T-helper 1 cell treated with Interleukin-12 subunit alpha and Interleukin-12 subunit beta and Interleukin-4 antibody, amounts not matched to agents 30 ng/mL and 1 ng/mL, for 36 hours (primary cell): ENCODE results near the gene CADM1. TPM values are rescaled to one million over a fixed set of nuclear protein-coding genes. Genes with fewer than 3 reads are reported as not detected.

Experiments used
- intact Hi-C: fragments of 100-400 bp; cut with micrococcal nuclease; formaldehyde crosslinking; loops from one replicate; pipeline ENCODE4 v1.15.1; 2024
- total RNA-seq: library from RNA; stranded (reverse); gene quantifications from 2 replicates; pipeline ENCODE4 v1.2.3, GENCODE V29; 2022

Gene CADM1
- total RNA-seq, 1 donor from 2014 or later, result 0.83 TPM

GRCh38 chr11:115408036-115408921, 95.9 kb downstream of the CADM1 start:
- intact Hi-C loops, result no loop called here

- intact Hi-C loops, result no loop called here
These were observed 96.7 kb downstream of the CADM1 start for GRCh38 chr11:115407496-115407895.

- intact Hi-C loops, result no loop called here
These were observed 97.8 kb downstream of the CADM1 start for GRCh38 chr11:115406404-115406803.

- intact Hi-C loops, result no loop called here
These were observed 105.7 kb downstream of the CADM1 start for GRCh38 chr11:115398333-115399080.

GRCh38 chr11:115396533-115396932, 107.7 kb downstream of the CADM1 start:
- intact Hi-C loops, result no loop called here

GRCh38 chr11:115393950-115394349, 110.3 kb downstream of the CADM1 start:
- intact Hi-C loops, result no loop called here

- intact Hi-C loops, result no loop called here
These were observed 112.6 kb downstream of the CADM1 start for GRCh38 chr11:115391598-115391997.

GRCh38 chr11:115391160-115391559, 113.1 kb downstream of the CADM1 start:
- intact Hi-C loops, result no loop called here

- intact Hi-C loops, result no loop called here
These were observed 113.8 kb downstream of the CADM1 start for GRCh38 chr11:115390441-115390840.

GRCh38 chr11:115389790-115390189, 114.4 kb downstream of the CADM1 start:
- intact Hi-C loops, result no loop called here

- intact Hi-C loops, result no loop called here
These were observed 119.0 kb downstream of the CADM1 start for GRCh38 chr11:115385226-115385625.

GRCh38 chr11:115384236-115384635, 120.0 kb downstream of the CADM1 start:
- intact Hi-C loops, result no loop called here

GRCh38 chr11:115383431-115383830, 120.8 kb downstream of the CADM1 start:
- intact Hi-C loops, result no loop called here

GRCh38 chr11:115379528-115379927, 124.7 kb downstream of the CADM1 start:
- intact Hi-C loops, result no loop called here

GRCh38 chr11:115378557-115378956, 125.7 kb downstream of the CADM1 start:
- intact Hi-C loops, result no loop called here

- intact Hi-C loops, result no loop called here
These were observed 126.3 kb downstream of the CADM1 start for GRCh38 chr11:115377882-115378296.

- intact Hi-C loops, result no loop called here
These were observed 135.6 kb downstream of the CADM1 start for GRCh38 chr11:115368616-115369015.

- intact Hi-C loops, result no loop called here
These were observed 137.4 kb downstream of the CADM1 start for GRCh38 chr11:115366826-115367225.

GRCh38 chr11:115365907-115366306, 138.3 kb downstream of the CADM1 start:
- intact Hi-C loops, result no loop called here

GRCh38 chr11:115364896-115365295, 139.3 kb downstream of the CADM1 start:
- intact Hi-C loops, result no loop called here

GRCh38 chr11:115363921-115364320, 140.3 kb downstream of the CADM1 start:
- intact Hi-C loops, result no loop called here

- intact Hi-C loops, result no loop called here
These were observed 140.8 kb downstream of the CADM1 start for GRCh38 chr11:115363426-115363825.
